WTC11 (cell line): Measurements from ENCODE around the gene KCNMB4. TPM values are rescaled to one million over a fixed set of nuclear protein-coding genes. Genes with fewer than 3 reads are reported as not detected.

Experiments
- ATAC-seq: fragments of 200-7000 bp; cut with Tn5 transposase; 2 replicates; pipeline ENCODE4 v1.10.0; 2021; ENCODE audit warnings: mild to moderate bottlenecking, moderate library complexity
- CTCF ChIA-PET: fragments of 300-600 bp; sonication (Branson Sonifier 250); formaldehyde crosslinking; loops from one replicate; lab custom pipeline; 2021; ENCODE audit warnings: antibody characterized with exemption; lab: Charles Lee
- POLR2A ChIA-PET: fragments of 350-600 bp; sonication (Branson Sonifier 250); formaldehyde crosslinking; loops from one replicate; lab custom pipeline; 2021; ENCODE audit warnings: antibody characterized with exemption; lab: Charles Lee
- DNase-seq: peaks from one replicate; pipeline ENCODE4 v3.0.0; 2021; ENCODE audit warnings: low spot score
- H3K27ac Mint-ChIP-seq: 2 replicates; pipeline ENCODE4 v1.8.0; 2021; ENCODE audit warnings: mixed read lengths
- H3K27me3 Mint-ChIP-seq: 2 replicates; pipeline ENCODE4 v1.8.0; 2021; ENCODE audit warnings: low read depth, mild to moderate bottlenecking, moderate library complexity, mixed read lengths
- H3K36me3 Mint-ChIP-seq: 2 replicates; pipeline ENCODE4 v1.8.0; 2021; ENCODE audit warnings: mixed read lengths
- H3K4me1 Mint-ChIP-seq: 2 replicates; pipeline ENCODE4 v1.8.0; 2022; ENCODE audit warnings: mixed read lengths
- H3K4me3 Mint-ChIP-seq: 2 replicates; pipeline ENCODE4 v1.8.0; 2021; ENCODE audit warnings: mild to moderate bottlenecking, moderate library complexity, mixed read lengths
- H3K9me3 Mint-ChIP-seq: 2 replicates; pipeline ENCODE4 v1.8.0; 2021; ENCODE audit warnings: mixed read lengths
- AFF4 ChIP-seq: sonication (generic); formaldehyde crosslinking; IDR thresholded peaks from 2 replicates; pipeline ENCODE4 v1.8.1; 2023; ENCODE audit warnings: mild to moderate bottlenecking, missing genetic modification reagents, borderline replicate concordance
- FOXK1 ChIP-seq: sonication (generic); formaldehyde crosslinking; IDR thresholded peaks from 2 replicates; pipeline ENCODE4 v1.8.0; 2022; ENCODE audit warnings: mild to moderate bottlenecking, moderate library complexity, missing genetic modification reagents
- FOXP4 ChIP-seq: sonication (generic); formaldehyde crosslinking; IDR thresholded peaks from 2 replicates; pipeline ENCODE4 v1.8.0; 2022; ENCODE audit warnings: mild to moderate bottlenecking, missing genetic modification reagents
- GRHL2 ChIP-seq: fragments of 250-450 bp; sonication (Bioruptor Pico); IDR thresholded peaks from 2 replicates; pipeline ENCODE4 v1.8.0; 2022; ENCODE audit warnings: mild to moderate bottlenecking, moderate library complexity; ENCODE audit not compliant: insufficient replicate concordance, severe bottlenecking
- GTF2I ChIP-seq: fragments of 250-450 bp; sonication (Bioruptor Pico); conservative IDR thresholded peaks from 2 replicates; pipeline ENCODE4 v1.4.0; 2021; ENCODE audit warnings: mild to moderate bottlenecking
- MAX ChIP-seq: sonication (generic); formaldehyde crosslinking; IDR thresholded peaks from 2 replicates; pipeline ENCODE4 v1.8.0; 2022; ENCODE audit warnings: mild to moderate bottlenecking, missing genetic modification reagents
- SMAD3 ChIP-seq: sonication (generic); formaldehyde crosslinking; IDR thresholded peaks from 2 replicates; pipeline ENCODE4 v1.8.0; 2022; ENCODE audit warnings: missing genetic modification reagents, mild to moderate bottlenecking, borderline replicate concordance
- SOX15 ChIP-seq: fragments of 250-450 bp; sonication (Bioruptor Pico); IDR thresholded peaks from 2 replicates; pipeline ENCODE4 v1.9.0; 2021; ENCODE audit warnings: mild to moderate bottlenecking
- TCF7 ChIP-seq: sonication (generic); formaldehyde crosslinking; IDR thresholded peaks from 2 replicates; pipeline ENCODE4 v1.8.0; 2022; ENCODE audit warnings: mild to moderate bottlenecking, low read depth, missing genetic modification reagents, moderate library complexity
- TP53 ChIP-seq: sonication (generic); formaldehyde crosslinking; IDR thresholded peaks from 2 replicates; pipeline ENCODE4 v1.8.1; 2023; ENCODE audit warnings: mild to moderate bottlenecking, missing genetic modification reagents
- ZNF232 ChIP-seq: sonication (generic); formaldehyde crosslinking; IDR thresholded peaks from 2 replicates; pipeline ENCODE4 v1.8.0; 2022; ENCODE audit warnings: mild to moderate bottlenecking, missing genetic modification reagents
- total RNA-seq: library from RNA; stranded (reverse); gene quantifications from 3 replicates; pipeline ENCODE4 v1.2.3, GENCODE V29; 2021
- TF ChIP-seq, protein P1 (sequence below): sonication (generic); formaldehyde crosslinking; IDR thresholded peaks from 2 replicates; pipeline ENCODE4 v1.8.1; 2022; ENCODE audit warnings: low read depth, mild to moderate bottlenecking, moderate library complexity, missing genetic modification reagents, borderline replicate concordance
- TF ChIP-seq, protein P2 (sequence below): fragments of 250-450 bp; sonication (Bioruptor Pico); IDR thresholded peaks from 2 replicates; pipeline ENCODE4 v1.9.0; 2021; ENCODE audit warnings: mild to moderate bottlenecking
- TF ChIP-seq, protein P3 (sequence below): fragments of 250-450 bp; sonication (Bioruptor Pico); IDR thresholded peaks from 2 replicates; pipeline ENCODE4 v1.9.0; 2021; ENCODE audit warnings: mild to moderate bottlenecking

Gene KCNMB4
- total RNA-seq, 1 experiment from 2014 or later: 23.3 TPM

DNA sequence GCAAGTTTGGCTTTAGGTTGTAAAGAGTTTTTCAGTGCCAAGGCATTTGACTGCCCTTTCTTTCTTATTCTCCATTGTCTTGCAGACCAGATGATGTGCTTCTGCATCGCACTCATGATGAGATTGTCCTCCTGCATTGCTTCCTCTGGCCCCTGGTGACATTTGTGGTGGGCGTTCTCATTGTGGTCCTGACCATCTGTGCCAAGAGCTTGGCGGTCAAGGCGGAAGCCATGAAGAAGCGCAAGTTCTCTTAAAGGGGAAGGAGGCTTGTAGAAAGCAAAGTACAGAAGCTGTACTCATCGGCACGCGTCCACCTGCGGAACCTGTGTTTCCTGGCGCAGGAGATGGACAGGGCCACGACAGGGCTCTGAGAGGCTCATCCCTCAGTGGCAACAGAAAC lies 64.3 kb downstream of the KCNMB4 start (continued):
- TF ChIP-seq MAX (CRISPR knock-in tag) (no peak), GRHL2 (CRISPR knock-in tag) (no peak)
- TF ChIP-seq, protein P1, sequence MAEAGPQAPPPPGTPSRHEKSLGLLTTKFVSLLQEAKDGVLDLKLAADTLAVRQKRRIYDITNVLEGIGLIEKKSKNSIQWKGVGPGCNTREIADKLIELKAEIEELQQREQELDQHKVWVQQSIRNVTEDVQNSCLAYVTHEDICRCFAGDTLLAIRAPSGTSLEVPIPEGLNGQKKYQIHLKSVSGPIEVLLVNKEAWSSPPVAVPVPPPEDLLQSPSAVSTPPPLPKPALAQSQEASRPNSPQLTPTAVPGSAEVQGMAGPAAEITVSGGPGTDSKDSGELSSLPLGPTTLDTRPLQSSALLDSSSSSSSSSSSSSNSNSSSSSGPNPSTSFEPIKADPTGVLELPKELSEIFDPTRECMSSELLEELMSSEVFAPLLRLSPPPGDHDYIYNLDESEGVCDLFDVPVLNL: no peak
- TF ChIP-seq, all 79 proteins: peak for 0

DNA sequence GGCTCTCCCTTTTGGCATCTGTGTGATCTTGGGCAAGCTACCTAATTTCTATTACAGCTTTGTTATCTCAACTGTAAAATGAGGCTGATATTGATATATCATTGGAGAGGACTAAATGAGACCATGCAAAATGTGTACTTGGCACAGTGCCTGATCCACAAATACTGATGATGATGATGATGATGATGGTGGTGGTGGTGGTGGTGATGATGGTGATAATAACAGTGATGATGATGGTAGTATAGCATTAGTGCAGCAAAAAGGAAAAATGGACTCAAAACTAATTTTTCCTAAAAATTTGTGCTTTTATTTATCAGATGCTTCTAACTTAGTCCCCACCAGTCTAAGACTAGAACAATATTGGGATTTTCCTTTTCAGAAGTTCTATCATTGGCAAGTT lies 70.7 kb downstream of the KCNMB4 start:
- Mint-ChIP-seq H3K9me3 (peaks cover 16% of the 10 kb centered on the region), H3K27me3 (no peaks in the 10 kb centered on the region), H3K4me3 (no peak overlapping the region), H3K36me3 (peaks cover 26% of the 10 kb centered on the region), H3K4me1 (peaks cover 3% of the 10 kb centered on the region; the same call in 1 of the 2 replicates), H3K27ac (no peak overlapping the region)
- ChIA-PET POLR2A (no interaction called here), CTCF (no interaction called here)
- ATAC-seq: no peak
- DNase-seq: no peak
- TF ChIP-seq SMAD3 (CRISPR knock-in tag): no peak
- TF ChIP-seq GTF2I (CRISPR knock-in tag): no peak
- TF ChIP-seq FOXK1 (CRISPR knock-in tag): no peak
- TF ChIP-seq ZNF232 (CRISPR knock-in tag): no peak
- no peak for TF ChIP-seq FOXP4
- no peak for TF ChIP-seq AFF4 (CRISPR knock-in tag)
- TF ChIP-seq TCF7: no peak
- TF ChIP-seq, protein P2, sequence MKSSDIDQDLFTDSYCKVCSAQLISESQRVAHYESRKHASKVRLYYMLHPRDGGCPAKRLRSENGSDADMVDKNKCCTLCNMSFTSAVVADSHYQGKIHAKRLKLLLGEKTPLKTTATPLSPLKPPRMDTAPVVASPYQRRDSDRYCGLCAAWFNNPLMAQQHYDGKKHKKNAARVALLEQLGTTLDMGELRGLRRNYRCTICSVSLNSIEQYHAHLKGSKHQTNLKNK (CRISPR knock-in tag): no peak
- TF ChIP-seq SOX15 (CRISPR knock-in tag): no peak
- TF ChIP-seq TP53 (CRISPR knock-in tag): no peak
- TF ChIP-seq, protein P3, sequence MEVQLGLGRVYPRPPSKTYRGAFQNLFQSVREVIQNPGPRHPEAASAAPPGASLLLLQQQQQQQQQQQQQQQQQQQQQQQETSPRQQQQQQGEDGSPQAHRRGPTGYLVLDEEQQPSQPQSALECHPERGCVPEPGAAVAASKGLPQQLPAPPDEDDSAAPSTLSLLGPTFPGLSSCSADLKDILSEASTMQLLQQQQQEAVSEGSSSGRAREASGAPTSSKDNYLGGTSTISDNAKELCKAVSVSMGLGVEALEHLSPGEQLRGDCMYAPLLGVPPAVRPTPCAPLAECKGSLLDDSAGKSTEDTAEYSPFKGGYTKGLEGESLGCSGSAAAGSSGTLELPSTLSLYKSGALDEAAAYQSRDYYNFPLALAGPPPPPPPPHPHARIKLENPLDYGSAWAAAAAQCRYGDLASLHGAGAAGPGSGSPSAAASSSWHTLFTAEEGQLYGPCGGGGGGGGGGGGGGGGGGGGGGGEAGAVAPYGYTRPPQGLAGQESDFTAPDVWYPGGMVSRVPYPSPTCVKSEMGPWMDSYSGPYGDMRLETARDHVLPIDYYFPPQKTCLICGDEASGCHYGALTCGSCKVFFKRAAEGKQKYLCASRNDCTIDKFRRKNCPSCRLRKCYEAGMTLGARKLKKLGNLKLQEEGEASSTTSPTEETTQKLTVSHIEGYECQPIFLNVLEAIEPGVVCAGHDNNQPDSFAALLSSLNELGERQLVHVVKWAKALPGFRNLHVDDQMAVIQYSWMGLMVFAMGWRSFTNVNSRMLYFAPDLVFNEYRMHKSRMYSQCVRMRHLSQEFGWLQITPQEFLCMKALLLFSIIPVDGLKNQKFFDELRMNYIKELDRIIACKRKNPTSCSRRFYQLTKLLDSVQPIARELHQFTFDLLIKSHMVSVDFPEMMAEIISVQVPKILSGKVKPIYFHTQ (CRISPR knock-in tag): no peak
- TF ChIP-seq, all 79 proteins: peak for 0
